Activated CD8-positive, alpha-beta T cell treated with anti-CD3 and anti-CD28 coated beads, Interleukin-2, amount 10 ng/mL, durations not matched to agents 7 days and 5 days (primary cell): Measurements from ENCODE around the gene SMARCC1. TPM values are rescaled to one million over a fixed set of nuclear protein-coding genes. Genes with fewer than 3 reads are reported as not detected.

Experiments used
- ATAC-seq: fragments of 150-1000 bp; cut with Tn5 transposase; one replicate; pipeline ENCODE4 v1.10.0; 2021; ENCODE audit warnings: moderate library complexity
- CTCF ChIA-PET: fragments of 350-600 bp; sonication (Branson Sonifier 250); formaldehyde crosslinking; loops from one replicate; lab custom pipeline; 2021; ENCODE audit warnings: antibody characterized with exemption; lab: Charles Lee
- POLR2A ChIA-PET: fragments of 350-600 bp; sonication (Branson Sonifier 250); formaldehyde crosslinking; loops from one replicate; lab custom pipeline; 2021; ENCODE audit warnings: antibody characterized with exemption; lab: Charles Lee
- DNase-seq: peaks from one replicate; pipeline ENCODE4 v3.0.0-alpha.2; 2020
- H3K27ac Mint-ChIP-seq: one replicate; pipeline ENCODE4 v1.8.0; 2021; ENCODE audit warnings: mild to moderate bottlenecking, mixed read lengths
- H3K27me3 Mint-ChIP-seq: one replicate; pipeline ENCODE4 v1.8.0; 2021; ENCODE audit warnings: low read depth, mixed read lengths
- H3K36me3 Mint-ChIP-seq: one replicate; pipeline ENCODE4 v1.8.0; 2021; ENCODE audit warnings: low read depth, mixed read lengths
- H3K4me1 Mint-ChIP-seq: one replicate; pipeline ENCODE4 v1.8.0; 2021; ENCODE audit warnings: low read depth, mixed read lengths
- H3K4me3 Mint-ChIP-seq: one replicate; pipeline ENCODE4 v1.8.0; 2021; ENCODE audit warnings: mild to moderate bottlenecking, mixed read lengths
- H3K9me3 Mint-ChIP-seq: one replicate; pipeline ENCODE4 v1.8.0; 2022; ENCODE audit warnings: mixed read lengths; ENCODE audit not compliant: insufficient read depth
- total RNA-seq, 2 experiments: library from RNA; stranded (reverse); gene quantifications; one replicate each; pipeline ENCODE4 v1.2.3, GENCODE V29; 2021

The SMARCC1 gene
- total RNA-seq, 2 experiments from 2014 or later, result 76.4 to 98.1 TPM

- no peak overlapping the region for H3K4me3 Mint-ChIP-seq
- ChIA-PET CTCF (interaction anchor here (1.1 kb wide), 1 partner anchor 223 kb away, joined by 4 read pairs; no protein-coding TSS in a partner anchor), POLR2A (no interaction called here)
- H3K27me3 Mint-ChIP-seq, result peaks cover 2% of the 10 kb centered on the region
- no peaks in the 10 kb centered on the region for H3K4me1 Mint-ChIP-seq
- no peak for DNase-seq
- no peaks in the 10 kb centered on the region for H3K9me3 Mint-ChIP-seq
- no peak overlapping the region for H3K27ac Mint-ChIP-seq
- no peaks in the 10 kb centered on the region for H3K36me3 Mint-ChIP-seq
- no peak for ATAC-seq
Measured at GRCh38 chr3:47565734-47566550, 215.8 kb downstream of the SMARCC1 start.

- Mint-ChIP-seq H3K4me1 (no peaks in the 10 kb centered on the region), H3K27ac (no peak overlapping the region), H3K36me3 (no peaks in the 10 kb centered on the region), H3K4me3 (no peak overlapping the region), H3K27me3 (peaks cover 15% of the 10 kb centered on the region), H3K9me3 (no peaks in the 10 kb centered on the region)
- DNase-seq (no peak), ATAC-seq (no peak)
- CTCF ChIA-PET, result no interaction called here
- POLR2A ChIA-PET, result interaction anchor here (0.6 kb wide), 1 partner anchor 34 kb away, joined by 8 read pairs; no protein-coding TSS in a partner anchor
Measured at GRCh38 chr3:47556351-47556750, 225.3 kb downstream of the SMARCC1 start.

DNA sequence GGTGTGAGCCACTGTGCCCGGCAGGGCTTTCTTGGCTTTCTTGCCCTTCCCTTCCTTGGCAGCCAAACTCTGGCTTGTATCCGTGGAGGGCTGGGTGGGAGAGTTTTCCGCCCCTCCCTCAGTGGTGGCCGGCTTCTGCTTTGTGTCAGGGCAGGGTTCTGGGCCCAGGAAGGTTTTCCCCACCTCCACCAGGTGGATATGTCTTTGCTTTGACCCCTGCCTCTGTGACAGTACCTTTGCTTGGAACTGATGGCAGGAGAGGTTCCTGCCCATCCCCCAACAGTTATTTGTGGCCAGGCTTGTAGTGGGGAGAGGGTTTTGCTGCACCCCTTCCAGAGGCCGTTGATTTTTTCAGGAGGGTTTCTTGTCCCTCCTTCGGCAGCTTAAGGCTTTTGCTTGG is 227.4 kb downstream of the SMARCC1 start:
- POLR2A ChIA-PET, result no interaction called here
- H3K36me3 Mint-ChIP-seq, result no peaks in the 10 kb centered on the region
- CTCF ChIA-PET, result no interaction called here

DNA sequence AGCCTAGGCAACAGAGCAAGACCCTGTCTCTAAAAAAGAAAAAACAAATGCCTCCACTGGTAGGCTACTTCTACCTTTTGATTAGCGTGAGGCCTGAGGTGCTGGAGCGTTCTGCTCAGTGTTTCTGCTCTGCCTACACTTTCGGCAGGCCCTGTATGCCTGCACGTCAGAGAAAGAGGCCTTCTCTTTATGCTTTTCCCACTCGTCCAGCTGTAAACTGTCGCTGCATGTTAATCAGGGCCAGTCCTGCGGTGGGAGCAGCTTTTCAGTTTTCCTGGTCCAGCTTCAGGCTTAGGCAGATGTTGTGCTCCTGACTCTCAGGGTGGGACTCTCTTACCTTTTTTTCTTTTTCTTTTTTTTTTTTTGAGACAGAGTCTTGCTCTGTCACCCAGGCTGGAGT is 228.3 kb downstream of the SMARCC1 start:
- POLR2A ChIA-PET, result no interaction called here
- Mint-ChIP-seq H3K4me1 (no peaks in the 10 kb centered on the region), H3K27me3 (peaks cover 28% of the 10 kb centered on the region), H3K36me3 (no peaks in the 10 kb centered on the region), H3K27ac (no peak overlapping the region), H3K9me3 (no peaks in the 10 kb centered on the region), H3K4me3 (no peak overlapping the region)
- CTCF ChIA-PET, result no interaction called here
- ATAC-seq (no peak), DNase-seq (no peak)

More for the DNA sequence above, 227.4 kb downstream of the SMARCC1 start:
- Mint-ChIP-seq H3K27ac (no peak overlapping the region), H3K9me3 (no peaks in the 10 kb centered on the region), H3K4me3 (no peak overlapping the region), H3K4me1 (no peaks in the 10 kb centered on the region), H3K27me3 (peaks cover 24% of the 10 kb centered on the region)
- DNase-seq, result no peak
- ATAC-seq, result no peak

DNA sequence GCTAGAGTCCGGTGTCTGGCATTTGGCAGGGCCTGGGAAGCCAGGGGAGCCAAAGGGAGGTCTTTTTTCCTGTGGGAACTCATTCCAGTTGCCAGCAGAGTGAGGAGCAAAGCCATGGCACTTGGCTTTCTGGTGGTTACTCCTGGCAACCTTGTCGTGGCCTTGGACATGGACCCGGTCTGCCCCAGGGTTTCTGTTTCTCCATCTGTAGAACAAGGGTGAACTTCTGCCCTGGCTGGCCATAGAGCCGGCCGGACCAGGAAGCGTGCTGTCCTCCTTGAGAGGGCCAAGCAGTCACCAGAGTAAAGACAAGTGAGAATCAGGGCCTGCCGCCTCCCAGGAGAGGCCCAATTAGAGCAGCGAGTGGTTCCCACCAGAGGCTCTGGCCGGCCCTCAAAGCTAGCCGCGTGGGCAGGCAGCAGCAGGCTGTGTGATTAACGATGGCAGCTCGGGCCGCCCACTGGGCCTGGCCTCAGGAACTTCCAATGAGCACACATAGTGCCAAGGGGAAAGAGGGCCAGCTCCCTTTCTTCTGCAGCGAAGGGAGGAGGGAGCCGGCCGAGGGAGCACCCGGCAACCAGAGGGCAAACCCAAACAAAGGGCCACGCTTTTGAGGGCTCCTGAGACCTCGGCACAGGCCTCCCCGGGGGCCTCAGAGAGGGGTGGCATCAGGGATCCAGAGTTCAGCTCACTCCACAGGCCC is 239.1 kb downstream of the SMARCC1 start:
- Mint-ChIP-seq H3K27ac (no peak overlapping the region), H3K27me3 (peaks cover 2% of the 10 kb centered on the region), H3K4me3 (no peak overlapping the region), H3K9me3 (no peaks in the 10 kb centered on the region), H3K4me1 (no peaks in the 10 kb centered on the region), H3K36me3 (no peaks in the 10 kb centered on the region)
- ChIA-PET POLR2A (no interaction called here), CTCF (no interaction called here)
- DNase-seq, result no peak
- ATAC-seq, result no peak

DNA sequence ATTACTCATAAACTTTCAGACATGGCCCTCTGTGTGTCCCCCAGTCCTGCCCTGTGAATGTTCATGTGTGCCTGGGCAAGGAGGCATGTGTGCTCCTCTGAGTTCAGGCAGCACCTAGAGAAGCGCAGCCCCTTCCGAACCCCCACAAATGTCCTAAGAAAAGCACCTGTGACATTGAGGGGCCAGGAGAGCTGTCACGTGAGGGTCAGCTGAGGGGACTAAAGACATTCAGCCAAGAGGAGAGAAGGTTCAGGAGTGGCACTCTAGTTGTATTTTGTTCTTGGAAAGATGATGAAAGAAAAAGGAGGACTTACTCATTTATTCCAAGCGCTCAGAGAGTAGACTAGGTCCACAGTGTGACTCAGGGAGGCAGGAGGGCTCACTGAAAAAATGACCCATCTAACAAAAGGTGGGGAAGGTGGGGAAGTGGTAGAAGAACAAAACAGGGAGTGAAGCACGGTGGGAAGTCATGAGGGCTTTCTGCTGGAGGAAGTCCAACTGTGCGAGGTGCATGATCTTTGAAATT is 240.0 kb downstream of the SMARCC1 start:
- ChIA-PET CTCF (no interaction called here), POLR2A (no interaction called here)
- ATAC-seq (no peak), DNase-seq (no peak)
- Mint-ChIP-seq H3K27me3 (no peaks in the 10 kb centered on the region), H3K36me3 (no peaks in the 10 kb centered on the region), H3K4me1 (no peaks in the 10 kb centered on the region), H3K9me3 (no peaks in the 10 kb centered on the region), H3K4me3 (no peak overlapping the region), H3K27ac (no peak overlapping the region)

GRCh38 chr3:47540281-47540680 is 241.4 kb downstream of the SMARCC1 start:
- H3K9me3 Mint-ChIP-seq, result no peaks in the 10 kb centered on the region
- POLR2A ChIA-PET, result no interaction called here

GRCh38 chr3:47536967-47537366 is 244.7 kb downstream of the SMARCC1 start:
- no peak for ATAC-seq
- Mint-ChIP-seq H3K4me3 (no peak overlapping the region), H3K27me3 (peaks cover 7% of the 10 kb centered on the region), H3K9me3 (no peaks in the 10 kb centered on the region), H3K27ac (no peak overlapping the region), H3K36me3 (no peaks in the 10 kb centered on the region), H3K4me1 (no peaks in the 10 kb centered on the region)
- POLR2A ChIA-PET, result no interaction called here
- DNase-seq, result no peak
- CTCF ChIA-PET, result no interaction called here

More at GRCh38 chr3:47540281-47540680, 241.4 kb downstream of the SMARCC1 start:
- Mint-ChIP-seq H3K27me3 (no peaks in the 10 kb centered on the region), H3K4me3 (no peak overlapping the region), H3K27ac (no peak overlapping the region), H3K4me1 (no peaks in the 10 kb centered on the region), H3K36me3 (no peaks in the 10 kb centered on the region)
- DNase-seq, result no peak
- no peak for ATAC-seq
- CTCF ChIA-PET, result interaction anchor here (2.1 kb wide), 1 partner anchor 18 kb away, joined by 7 read pairs; no protein-coding TSS in a partner anchor

DNA sequence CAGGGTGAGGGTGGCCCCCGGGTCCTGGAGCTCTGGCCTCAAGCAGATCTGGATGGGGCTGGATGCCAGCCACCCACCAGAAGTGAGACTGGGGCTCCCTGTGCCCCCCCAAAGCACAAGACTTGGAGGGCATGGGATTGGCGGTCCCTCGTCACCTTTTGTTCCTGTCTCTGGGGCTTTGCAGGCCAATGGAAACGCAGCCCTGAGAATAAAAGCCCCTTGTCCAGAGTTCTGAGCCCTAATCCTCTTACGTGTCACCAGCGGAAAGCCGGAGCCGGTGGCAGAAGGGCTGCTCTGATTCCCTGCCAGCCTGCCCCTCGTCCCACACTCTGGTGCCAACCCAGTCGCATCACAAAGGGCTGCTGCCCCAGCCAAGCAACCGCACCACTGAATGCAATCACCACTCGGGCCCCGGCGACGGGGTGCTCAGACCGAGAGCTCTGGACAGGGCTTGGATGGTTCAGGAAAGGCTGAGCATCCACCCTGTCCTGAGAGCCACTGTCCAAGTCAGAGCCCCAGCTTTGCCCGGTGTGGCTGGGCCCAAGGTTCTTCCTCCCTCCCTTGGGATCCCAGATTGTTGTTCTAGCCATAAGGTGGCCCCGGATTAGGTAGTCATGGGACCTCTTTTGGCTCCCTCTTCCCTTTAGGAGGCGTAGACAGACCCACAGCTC is 245.3 kb downstream of the SMARCC1 start:
- Mint-ChIP-seq H3K9me3 (no peaks in the 10 kb centered on the region), H3K4me3 (no peak overlapping the region), H3K27ac (no peak overlapping the region), H3K4me1 (no peaks in the 10 kb centered on the region), H3K36me3 (no peaks in the 10 kb centered on the region), H3K27me3 (peaks cover 7% of the 10 kb centered on the region)
- POLR2A ChIA-PET, result no interaction called here
- ATAC-seq (no peak), DNase-seq (no peak)
- CTCF ChIA-PET, result no interaction called here
